Prostate gland (tissue), 2 donors: Measurements from ENCODE around the gene ZHX3.

ENCODE experiments used
- CTCF ChIP-seq, 4 experiments: fragments of 200-600 bp in 2 of 4; fragments of 450-650 bp in 2 of 4; sonication (generic) in 2 of 4; IDR thresholded peaks; 1 replicate in 3 of 4; 2 replicates in 1 of 4; pipeline ENCODE4 v1.5.1; 2016 to 2019; ENCODE audit warnings: antibody characterized with exemption in 4 of 4, mild to moderate bottlenecking in 2 of 4, moderate library complexity in 2 of 4
- POLR2A ChIP-seq: fragments of 450-650 bp; IDR thresholded peaks from one replicate; pipeline ENCODE4 v1.6.1; 2016; ENCODE audit warnings: antibody characterized with exemption, mild to moderate bottlenecking

- TF ChIP-seq POLR2A (no peak), CTCF (IDR thresholded peaks at IDR 0.05) (no peak)
Measured at GRCh38 chr20:41318271-41318649, 729 bp upstream of the ZHX3 start.
